HG02798 (cell line): ENCODE measurements around the gene FLNA.

Experiments used
- ATAC-seq: cut with Tn5 transposase; IDR thresholded peaks from one replicate; pipeline ENCODE4 v1.9.1; 2021; ENCODE audit warnings: mild to moderate bottlenecking; ENCODE audit not compliant: unreplicated experiment, poor library complexity

Gene FLNA

DNA sequence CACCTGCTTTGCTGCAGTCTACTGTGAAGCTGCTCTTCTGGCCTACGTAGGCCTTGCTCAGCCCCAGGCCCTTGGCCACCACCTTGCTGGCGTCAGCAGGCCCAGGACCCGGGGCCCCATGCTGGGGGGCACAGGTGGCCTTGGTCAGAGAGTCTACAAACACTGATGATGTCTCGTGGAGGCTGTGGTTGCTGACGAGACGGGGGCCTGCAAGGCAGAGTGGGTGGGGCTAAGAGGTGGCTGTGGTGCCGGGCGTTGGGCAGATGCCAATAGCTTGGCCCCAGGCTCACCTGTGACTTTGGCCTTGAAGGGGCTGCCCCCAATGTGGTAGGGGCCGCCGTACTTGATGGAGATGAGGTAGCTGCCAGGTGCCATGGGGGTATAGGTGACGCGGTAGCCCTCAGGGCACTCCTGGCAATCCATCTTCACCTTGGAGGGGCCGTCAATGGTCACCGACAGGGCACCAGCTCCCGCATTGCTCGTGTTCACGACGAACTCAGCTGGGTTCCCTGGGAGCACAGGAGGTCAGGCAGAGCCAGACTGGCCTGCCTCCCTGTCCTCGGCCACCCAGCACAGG, 25.0 kb downstream of the FLNA start:
- ATAC-seq = no peak

DNA sequence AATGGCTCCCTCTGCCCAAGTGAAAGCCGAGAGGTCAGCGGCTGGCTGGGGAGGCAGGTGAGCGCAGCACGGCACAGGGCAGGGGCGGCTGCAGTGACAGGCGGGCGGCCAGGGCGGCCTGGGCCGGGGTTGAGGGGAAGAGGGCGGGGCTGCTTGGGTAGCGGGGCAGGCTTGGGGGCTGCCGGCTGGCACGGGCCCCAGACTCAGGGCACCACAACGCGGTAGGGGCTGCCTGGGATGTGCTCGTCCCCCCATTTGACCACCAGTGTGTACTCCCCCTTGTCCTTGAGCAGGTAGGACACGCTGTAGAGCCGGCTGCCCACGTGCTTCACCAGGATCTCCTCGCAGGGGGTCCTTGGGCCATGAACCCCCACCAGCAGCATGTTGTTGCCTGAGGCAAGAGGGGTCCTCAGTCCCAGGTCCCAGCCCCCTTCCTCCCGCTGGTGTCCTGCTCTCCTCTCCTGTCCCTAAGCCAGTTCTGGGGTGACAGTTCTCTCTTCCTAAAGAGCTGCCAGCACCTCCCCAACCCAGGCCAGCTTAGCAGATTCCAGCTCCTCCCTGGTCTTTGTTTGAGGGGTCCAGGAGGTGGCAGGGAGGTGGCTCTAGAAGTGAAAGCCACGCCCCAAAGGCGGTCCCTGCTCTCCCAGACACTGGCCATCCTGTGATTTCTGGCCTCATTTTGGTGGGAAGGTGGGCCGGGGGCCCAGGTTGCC, 25.6 kb downstream of the FLNA start:
- no peak for ATAC-seq

DNA sequence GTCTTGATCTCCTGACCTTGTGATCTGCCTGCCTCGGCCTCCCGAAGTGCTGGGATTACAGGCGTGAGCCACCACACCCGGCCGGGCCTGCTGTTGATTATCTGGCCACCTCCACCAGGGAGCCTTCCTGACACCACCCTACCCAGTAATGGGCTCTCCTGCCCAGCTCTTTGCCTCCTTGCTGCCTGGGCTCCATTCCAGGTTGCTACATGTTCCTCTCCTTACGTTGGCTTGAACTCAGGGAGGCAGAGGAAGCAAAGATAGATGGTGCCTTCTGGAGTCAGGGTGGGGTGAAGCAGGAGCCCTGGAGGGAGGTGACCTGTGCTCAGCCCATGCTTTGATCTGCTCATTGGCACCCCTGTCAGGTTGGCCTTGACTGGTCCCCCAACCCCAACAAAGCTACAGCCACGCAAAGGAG, 26.3 kb downstream of the FLNA start:
- no peak for ATAC-seq

DNA sequence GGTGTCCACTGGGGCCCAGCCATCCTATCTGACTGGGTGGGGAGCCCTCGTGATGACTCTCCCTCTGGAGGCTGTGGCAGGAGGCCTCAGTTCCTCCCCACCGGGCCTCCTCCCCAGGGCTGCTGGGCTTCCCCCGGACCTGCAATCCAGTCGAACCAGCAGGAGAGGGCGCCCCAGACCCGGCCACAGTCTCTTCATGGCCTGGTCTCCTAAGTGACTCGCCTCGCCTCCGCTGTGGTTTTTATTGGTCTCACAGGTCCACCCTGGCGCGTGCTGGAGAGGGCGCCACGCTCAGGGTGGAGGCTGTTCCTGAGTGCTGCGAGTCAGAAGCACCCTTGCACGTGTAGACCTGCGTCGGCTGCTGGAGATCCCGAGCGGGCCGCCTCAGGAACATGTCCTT, 30.8 kb downstream of the FLNA start:
- ATAC-seq = peak; percentile 33

DNA sequence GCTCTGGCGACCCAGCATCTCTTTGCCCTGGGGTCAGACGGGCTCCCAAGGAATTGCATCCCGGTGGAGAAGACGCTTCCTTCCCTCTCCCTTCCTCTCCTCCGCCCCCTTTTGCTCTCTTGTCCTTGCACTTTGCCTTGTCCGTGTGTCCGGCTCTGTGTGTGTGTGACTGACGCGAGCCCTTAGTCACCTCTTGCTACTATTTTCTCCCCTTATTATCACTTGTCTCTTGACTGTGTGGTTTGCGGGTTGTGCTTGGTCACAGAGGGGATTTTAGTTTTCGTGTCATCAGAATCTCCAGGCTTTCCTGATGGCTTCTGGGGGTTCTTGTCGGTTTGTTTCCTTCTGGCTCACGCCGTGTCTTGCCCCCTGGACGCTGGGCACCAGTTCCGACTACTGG, 31.4 kb downstream of the FLNA start:
- ATAC-seq = peak; percentile 15

DNA sequence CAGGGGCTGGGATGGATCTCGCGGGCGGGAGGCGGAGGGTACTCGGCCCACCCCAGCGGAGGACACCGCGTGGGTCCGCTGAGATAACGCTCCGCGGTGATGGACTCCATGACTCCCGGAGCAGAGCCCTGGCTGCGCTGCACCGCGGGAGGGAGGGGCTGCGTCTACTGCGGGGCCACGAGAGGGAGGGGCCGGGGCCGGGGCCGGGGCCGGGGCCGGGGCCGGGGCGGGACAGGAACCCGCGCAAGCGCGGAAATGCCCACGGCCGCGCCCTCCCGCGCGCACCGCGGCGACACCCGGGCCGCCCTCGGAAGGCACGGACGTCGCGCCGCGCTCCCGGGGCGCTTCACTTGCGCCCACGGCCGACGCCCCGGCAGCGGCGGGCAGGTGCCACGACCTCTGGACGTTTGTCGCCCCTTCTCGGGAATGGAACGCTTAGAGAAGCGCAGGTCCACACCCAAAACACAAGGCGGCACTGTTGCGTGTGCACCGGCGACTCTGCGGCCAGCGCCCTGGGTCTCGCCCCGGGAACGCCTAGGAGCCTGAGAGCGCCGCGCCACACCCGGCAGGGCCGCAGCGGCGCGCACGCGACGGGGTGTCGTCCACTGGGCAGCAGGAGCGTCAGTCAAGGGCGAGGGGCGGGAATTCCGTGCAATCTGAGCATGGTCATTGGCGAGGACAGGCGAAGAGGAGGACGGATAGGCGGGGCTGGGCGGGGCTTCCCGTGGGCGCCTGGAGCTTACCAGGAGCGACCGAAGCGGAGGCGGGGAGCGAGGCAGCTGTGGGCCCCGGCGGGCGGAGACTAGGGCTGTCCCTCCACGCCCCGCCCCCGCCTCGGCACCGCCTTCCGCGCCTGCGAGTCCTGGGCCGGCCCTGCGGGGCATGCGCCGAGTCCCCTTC, 32.8 kb downstream of the FLNA start:
- ATAC-seq = peak; percentile 80

DNA sequence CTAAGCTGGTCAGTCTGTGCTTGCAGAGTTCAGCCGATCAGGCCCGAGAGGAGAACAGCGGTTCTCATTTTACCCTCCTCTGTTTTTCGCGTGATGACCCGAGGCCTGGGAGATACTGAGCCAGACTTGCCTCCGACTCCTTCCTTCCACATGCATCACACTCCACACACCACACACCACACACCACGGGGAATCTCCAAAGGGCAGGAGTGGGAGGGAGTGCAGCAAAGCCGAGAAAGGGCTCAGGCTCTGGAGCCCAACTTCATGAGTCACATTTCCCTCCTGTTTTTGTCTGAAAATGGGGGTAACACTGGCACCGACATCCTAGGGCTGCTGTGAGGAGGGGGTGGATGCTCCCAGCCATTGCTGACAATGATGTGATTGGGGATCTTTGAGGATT, 39.9 kb downstream of the FLNA start:
- ATAC-seq = no peak

DNA sequence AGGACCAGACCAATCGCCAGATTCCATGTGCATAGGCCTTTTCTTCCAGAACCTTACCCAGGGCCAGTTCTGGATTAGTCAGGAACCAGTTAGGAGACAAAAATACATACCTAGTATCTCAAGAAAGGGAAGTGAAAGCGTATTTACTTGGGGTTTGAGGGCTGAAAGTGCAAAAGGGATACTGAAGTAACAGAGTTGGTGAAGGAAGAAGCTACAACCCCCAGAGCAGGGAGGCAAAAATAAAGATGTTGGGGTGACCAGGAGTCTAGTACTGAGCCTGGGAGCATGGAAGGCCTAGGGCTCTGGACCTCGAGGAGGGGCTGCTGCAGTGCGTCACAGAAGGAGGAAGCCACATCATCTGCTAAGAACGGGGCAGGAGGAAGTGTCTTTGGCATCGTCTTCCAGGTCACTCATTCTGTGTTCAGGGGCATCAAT, 40.6 kb downstream of the FLNA start:
- ATAC-seq = peak; percentile 66

DNA sequence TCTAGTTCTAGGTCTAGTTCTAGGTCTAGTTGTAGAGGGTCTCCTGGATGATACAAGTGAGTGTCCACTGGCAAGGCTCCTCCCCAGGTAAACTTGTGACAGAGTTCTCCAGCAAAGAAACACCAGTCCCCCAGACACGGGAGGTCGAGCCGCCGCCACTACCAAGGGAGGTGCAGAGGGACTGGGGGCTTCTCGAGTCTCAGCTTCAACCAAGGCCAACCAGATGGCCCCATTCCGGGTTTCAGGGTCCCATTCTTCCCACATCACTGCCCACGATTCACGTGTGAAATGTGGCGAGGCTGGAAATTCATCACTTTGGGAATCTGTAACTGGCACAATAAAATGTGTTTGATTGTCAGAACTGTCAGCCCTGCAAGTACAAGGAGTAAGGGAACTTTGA, 41.3 kb downstream of the FLNA start:
- ATAC-seq = no peak

DNA sequence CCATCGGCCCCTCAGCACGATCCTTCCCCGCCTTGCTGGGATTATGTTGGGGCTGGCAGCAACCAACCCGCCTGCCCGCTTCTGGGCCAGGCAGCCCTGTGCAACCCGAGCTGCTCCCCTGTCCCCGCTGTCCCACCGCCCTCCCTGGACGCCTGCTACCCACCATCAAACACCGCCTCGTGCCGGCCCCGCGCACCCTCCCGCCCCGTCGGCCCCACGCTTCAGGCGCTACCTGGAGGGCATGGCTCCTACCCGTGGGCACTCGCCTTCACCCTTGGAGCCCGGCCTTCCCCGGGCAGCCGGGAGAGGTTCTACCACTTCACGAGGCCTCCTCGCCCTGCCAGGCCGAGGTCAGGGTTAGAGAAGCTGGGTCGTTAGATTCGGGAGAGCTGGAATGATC, 41.9 kb downstream of the FLNA start:
- ATAC-seq = no peak

DNA sequence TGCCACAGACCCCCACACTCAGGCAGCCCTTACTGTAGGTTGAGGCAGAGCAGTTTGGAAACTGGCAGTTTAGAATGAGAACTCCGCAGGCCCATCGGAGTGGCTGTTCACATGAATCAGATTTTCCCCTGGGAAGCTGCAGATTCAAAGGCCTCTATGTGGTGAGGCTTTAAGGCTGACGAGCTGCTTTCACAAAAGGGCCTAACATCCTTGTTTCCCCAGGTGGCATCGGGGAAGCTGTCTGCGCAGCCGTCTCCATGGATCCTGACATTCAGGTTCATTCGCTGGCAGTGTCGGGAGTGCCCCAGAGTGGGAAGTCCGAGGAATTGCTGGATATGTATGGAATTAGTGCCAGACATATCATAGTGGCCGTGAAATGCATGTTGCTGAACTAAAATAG, 45.1 kb downstream of the FLNA start:
- ATAC-seq = no peak

DNA sequence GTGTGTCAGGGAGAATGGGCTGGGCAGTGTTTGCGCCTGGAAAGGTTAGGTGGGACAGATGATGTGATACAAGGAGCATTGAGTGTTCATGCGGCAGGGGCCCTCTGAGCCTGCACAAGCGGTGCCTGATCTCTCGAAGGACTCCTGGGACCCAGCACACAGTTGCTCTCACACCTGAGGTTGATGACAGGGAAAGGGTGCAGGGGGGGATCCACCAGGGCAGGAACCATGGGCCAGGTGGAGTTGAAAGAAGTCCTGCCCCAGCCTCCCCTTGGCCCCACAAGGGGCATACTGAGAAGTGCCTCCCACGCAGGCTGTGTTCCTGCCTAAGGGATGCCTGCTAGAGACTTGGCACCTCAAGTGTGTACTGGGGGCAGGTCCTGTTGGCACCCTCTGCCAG, 45.8 kb downstream of the FLNA start:
- ATAC-seq = no peak

DNA sequence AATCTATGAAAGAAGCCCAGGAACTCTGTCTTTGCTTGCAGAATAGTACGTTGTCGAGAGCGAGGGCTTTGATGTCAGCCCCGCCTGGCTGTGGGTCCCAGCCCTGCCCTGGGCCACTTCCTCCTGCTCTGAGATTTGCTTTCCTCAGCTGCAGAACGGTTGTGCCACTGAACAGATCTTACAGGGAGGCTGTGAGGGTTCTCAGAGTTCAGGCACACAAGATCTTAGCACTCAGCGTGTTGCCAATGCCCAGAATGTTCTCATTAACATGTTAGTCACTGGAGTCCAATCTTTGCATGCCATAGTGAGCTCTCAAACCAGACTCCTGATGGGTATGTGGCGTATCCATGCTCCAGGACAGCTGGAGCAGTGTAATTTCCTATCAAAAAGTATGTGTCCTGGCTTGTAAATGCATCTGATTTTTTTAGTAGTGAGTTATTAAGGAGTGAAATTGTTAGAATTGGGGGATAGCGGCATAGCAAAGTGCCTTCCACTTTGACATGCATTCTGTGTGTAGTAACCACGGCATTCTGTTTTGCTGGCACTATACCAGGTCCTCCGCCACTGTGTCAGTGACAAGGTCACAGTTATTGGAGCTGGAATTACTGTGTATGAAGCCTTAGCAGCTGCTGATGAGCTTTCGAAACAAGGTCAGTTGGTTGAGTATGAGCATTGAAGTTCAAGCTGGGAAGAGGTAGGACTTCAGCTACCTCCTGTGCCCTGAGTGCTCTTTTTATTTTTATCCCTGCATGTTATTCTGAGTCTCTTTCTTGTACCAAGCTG, 47.2 kb downstream of the FLNA start:
- no peak for ATAC-seq

DNA sequence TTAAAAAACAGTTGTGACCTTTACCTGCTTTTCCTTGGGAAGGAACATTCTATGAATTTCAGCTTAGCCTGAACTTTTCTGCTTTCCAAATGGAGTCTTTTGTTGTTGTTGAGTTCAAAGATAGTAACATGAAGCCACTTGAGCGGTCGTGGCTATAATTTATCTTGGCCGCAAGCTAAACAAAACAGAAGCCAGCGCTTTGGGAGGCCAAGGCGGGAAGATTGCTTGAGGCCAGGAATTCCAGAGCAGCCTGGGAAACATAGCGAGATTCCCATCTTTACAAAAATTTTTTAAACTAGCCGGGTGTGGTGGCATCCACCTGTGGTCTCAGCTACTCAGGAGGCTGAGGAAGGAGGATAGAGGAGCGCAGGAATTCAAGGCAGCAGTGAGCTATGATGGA, 48.9 kb downstream of the FLNA start:
- ATAC-seq = no peak

DNA sequence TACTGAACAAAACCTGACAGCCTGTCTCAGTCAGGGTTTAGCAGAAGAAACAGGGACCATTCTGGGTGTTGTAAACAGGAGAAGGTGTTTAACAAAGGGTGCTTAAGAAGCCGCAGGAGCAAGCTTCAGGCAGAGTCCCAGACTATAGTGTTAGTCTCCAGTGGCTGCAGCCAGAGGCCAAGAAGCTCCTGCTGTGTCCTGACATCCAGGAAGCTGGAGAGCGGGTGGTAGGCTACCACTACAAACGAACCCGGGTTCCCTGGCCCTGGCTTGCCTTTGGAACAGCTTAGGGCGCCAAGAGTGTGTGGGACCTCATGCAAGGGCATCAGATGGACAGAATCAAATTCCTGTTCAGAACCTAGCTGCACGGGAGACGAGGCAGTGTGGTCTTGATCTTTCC, 50.9 kb downstream of the FLNA start:
- ATAC-seq = no peak

DNA sequence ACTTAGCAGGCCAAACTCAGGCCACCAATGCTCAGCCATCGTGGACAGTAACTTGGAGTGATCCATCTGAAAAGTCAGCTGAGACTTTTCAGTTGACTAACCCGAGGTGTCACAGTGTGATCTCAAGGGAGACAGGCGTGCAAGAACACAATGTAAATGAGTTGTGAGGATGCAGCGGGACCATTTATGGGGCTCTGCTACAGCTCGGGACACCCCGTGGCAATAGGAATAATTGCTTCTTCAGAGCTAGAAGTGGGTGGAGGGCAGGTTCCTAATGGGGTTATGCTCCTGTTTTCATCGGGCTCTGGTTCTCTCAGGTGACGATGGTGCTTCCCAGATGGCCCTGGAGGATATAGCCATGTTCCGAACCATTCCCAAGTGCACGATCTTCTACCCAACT, 51.5 kb downstream of the FLNA start:
- ATAC-seq = no peak

DNA sequence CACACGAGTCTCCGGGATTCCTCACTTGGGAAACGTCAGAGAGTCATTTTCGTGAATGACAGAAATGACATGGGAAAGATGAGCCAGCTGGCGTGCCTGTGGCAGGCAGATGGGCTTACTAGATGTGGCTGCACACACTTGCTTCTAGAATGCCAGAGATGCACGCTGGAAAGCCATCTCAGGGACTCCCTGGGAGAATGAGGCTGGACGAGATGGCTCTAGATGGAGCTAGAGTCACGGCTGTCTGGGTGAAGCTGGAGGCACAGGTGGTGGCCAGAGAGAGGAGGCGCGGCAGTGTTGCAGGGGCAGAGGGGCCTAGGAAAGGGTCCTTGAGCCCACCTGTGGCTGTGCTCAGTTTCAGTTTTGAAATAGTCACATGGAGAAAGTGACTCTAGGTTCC, 52.8 kb downstream of the FLNA start:
- no peak for ATAC-seq

DNA sequence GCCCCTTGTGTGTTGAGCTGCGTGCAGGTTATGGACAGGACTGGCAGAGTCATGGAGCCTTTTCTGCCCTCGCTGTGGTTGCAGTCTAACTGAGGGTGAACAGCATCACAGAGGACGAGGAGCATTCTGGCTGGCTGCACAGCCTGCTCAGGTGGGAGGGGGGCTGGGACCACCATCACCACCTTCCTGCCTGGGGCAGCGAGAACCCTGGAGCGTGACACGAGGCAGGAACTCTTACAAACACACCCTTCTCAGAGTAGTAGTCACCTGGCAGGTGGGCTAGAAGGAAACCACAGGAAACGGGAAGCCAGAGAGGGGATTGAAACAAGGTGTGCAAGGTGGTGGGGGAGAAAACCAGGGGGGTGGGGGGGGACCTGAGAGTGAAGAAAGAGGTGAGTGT, 53.3 kb downstream of the FLNA start:
- no peak for ATAC-seq

DNA sequence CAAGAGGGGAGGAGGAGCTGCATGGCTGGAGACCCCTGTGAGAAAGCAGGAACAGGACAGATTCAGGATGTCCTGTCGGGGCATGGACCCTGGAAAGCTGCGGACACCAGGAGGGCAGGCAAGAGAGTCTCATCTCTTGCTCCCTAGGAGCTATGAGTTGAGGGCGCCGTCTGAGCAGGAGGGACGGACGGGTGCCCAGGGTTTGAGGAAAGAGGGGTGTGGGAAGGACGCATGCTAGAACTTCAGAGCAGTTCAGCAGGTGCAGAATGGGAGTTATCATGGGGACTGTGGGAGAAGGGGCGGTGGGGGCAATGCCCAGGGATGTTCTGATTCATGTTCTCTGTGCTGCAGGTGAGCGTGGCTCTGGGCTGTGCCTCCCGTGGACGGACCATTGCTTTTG, 54.0 kb downstream of the FLNA start:
- ATAC-seq = no peak

DNA sequence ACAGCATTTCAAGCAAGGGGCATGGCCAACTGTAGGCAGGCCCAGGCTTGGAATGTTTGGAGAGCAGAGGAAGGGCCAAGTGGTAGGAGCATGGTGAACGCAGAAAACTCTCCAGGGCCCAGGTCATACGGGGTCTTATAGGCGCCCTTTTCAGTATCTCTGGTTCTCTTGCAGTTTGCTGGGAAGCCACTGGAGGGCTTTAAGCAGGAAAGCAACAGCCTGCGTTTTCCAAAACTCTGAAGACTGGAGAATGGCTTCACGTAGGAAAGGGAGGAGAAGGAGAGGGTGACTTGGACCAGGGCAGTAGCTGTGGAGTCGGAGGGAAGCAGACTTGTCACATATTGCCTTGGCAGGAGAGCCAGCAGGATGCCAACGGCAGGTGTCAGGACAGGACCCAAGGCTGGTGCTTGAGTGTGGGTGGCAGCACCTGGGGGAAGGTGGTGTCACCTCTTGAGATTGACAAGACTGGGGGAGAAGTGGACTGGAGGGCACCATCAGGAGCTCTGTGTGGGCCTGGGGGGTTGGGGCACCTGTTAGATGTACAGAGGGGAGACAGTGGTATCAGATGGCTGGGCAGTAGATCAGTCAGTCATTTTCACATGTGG, 56.9 kb downstream of the FLNA start:
- ATAC-seq = no peak
